T-cell (primary cell): ENCODE results near the gene EPS8L1. TPM values are rescaled to one million over a fixed set of nuclear protein-coding genes. Genes with fewer than 3 reads are reported as not detected.

Experiments
- ATAC-seq, 4 experiments: fragments of 200-7000 bp in 3 of 4; fragments of 150-1000 bp in 1 of 4; cut with Tn5 transposase; replicated peaks in 1 of 4; 1 replicate in 3 of 4; 2 replicates in 1 of 4; pipeline ENCODE4 v1.10.0; 2021; ENCODE audit warnings: moderate library complexity in 3 of 4, mild to moderate bottlenecking in 2 of 4, moderate number of reproducible peaks in 1 of 4
- CTCF ChIA-PET, 2 donors: fragments of 300-600 bp; sonication (Branson Sonifier 250); formaldehyde crosslinking; loops; one replicate each; lab custom pipeline; 2022; ENCODE audit warnings: antibody characterized with exemption in 2 of 2; lab: Charles Lee
- POLR2A ChIA-PET, 2 donors: fragments of 300-600 bp; sonication (Branson Sonifier 250); formaldehyde crosslinking; loops; one replicate each; lab custom pipeline; 2022; ENCODE audit warnings: antibody characterized with exemption in 2 of 2; lab: Charles Lee
- DNase-seq, 35 experiments: peaks; one replicate each; pipeline versions ENCODE4 v3.0.0 to v3.0.0-alpha.2; 2013 to 2023
- H3K27ac ChIP-seq: one replicate; pipeline ENCODE4 v1.5.1; 2013; ENCODE audit warnings: low read length
- H3K27me3 ChIP-seq, 2 experiments: replicated peaks in 1 of 2; 1 replicate in 1 of 2; 2 replicates in 1 of 2; pipeline versions ENCODE4 v1.6.1 to v1.7.0; 2013; ENCODE audit warnings: low read length in 1 of 2, mixed read lengths in 1 of 2; ENCODE audit not compliant: control insufficient read depth in 2 of 2, insufficient read depth in 2 of 2; ENCODE audit errors: extremely low read depth in 1 of 2
- H3K36me3 ChIP-seq, 2 donors: 1 replicate in 1 of 2; 2 replicates in 1 of 2; pipeline versions ENCODE4 v1.6.1 to v1.7.0; 2013; ENCODE audit warnings: low read length in 1 of 2; ENCODE audit not compliant: control insufficient read depth in 2 of 2, insufficient read depth in 1 of 2; ENCODE audit errors: extremely low read depth in 1 of 2
- H3K4me1 ChIP-seq, 2 experiments: 1 replicate in 1 of 2; 2 replicates in 1 of 2; pipeline versions ENCODE4 v1.6.1 to v1.7.0; 2013; ENCODE audit warnings: low read length in 2 of 2, mixed read lengths in 1 of 2; ENCODE audit not compliant: insufficient read depth in 2 of 2, control insufficient read depth in 1 of 2; ENCODE audit errors: extremely low read depth in 1 of 2
- H3K4me3 ChIP-seq, 2 donors: 1 replicate in 1 of 2; 2 replicates in 1 of 2; pipeline versions ENCODE4 v1.5.1 to v1.7.0; 2013; ENCODE audit warnings: mild to moderate bottlenecking in 2 of 2, low read length in 1 of 2, moderate library complexity in 1 of 2; ENCODE audit not compliant: control insufficient read depth in 1 of 2; ENCODE audit errors: extremely low read depth in 1 of 2
- H3K9me3 ChIP-seq: 2 replicates; pipeline ENCODE4 v1.7.0; 2013
- H3K27ac Mint-ChIP-seq, 2 donors: one replicate each; pipeline ENCODE4 v1.8.0; 2020 to 2021; ENCODE audit warnings: mild to moderate bottlenecking in 2 of 2, mixed read lengths in 2 of 2
- H3K27me3 Mint-ChIP-seq, 2 donors: one replicate each; pipeline ENCODE4 v1.8.0; 2021 to 2022; ENCODE audit warnings: mixed read lengths in 2 of 2
- H3K36me3 Mint-ChIP-seq: one replicate; pipeline ENCODE4 v1.8.0; 2021; ENCODE audit warnings: mixed read lengths
- H3K4me1 Mint-ChIP-seq, 3 donors: one replicate each; pipeline ENCODE4 v1.8.0; 2020 to 2022; ENCODE audit warnings: mixed read lengths in 3 of 3, mild to moderate bottlenecking in 1 of 3
- H3K4me3 Mint-ChIP-seq, 3 donors: one replicate each; pipeline ENCODE4 v1.8.0; 2020 to 2022; ENCODE audit warnings: mild to moderate bottlenecking in 3 of 3, mixed read lengths in 3 of 3, moderate library complexity in 3 of 3
- H3K9me3 Mint-ChIP-seq, 3 donors: one replicate each; pipeline ENCODE4 v1.8.0; 2020 to 2022; ENCODE audit warnings: mixed read lengths in 3 of 3
- WGBS: methylation state at CpG from one replicate; pipeline ENCODE4 v1.1.5; 2013; ENCODE audit warnings: missing lambda C conversion rate; ENCODE audit not compliant: insufficient coverage; 5-methylcytosine and 5-hydroxymethylcytosine counted together
- total RNA-seq, 35 experiments: library from RNA in 6 of 35; stranded (reverse) in 6 of 35; fragments of 120-200 nt in 1 of 35; gene quantifications; one replicate each; pipeline versions ENCODE4 v1.2.1 to v1.2.4 and lab custom pipeline; 2013 to 2026

The EPS8L1 gene
- total RNA-seq, 5 donors from 2014 or later (not counting 1 experiment from before 2014, with no cell fraction given), result 1.1 to 3.5 (median 2.0) TPM

DNA sequence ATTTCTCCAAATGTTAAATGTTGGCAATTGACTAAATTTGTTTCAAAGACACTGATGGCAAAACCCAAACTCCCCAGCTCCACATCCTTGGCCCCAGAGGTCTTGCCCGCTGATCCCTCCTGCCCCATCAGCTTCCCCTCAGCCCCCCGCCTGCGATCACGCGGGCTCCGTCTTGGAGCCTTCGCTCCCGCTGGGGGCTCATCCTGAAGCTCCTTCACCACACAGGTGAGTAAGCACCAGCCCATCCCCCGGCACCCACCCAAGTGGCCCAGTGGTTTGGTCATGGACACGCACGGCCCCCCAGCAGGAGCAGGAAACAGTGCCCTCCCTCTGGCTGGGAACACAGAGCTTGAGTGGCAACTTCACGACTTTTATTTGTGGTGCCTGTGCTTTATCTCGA, 14.9 kb downstream of the EPS8L1 start:
- DNase-seq, result no peak
- Mint-ChIP-seq H3K27me3 (peaks cover 33 to 36% of the 10 kb centered on the region in 2 donors), H3K36me3 (peaks cover 18% of the 10 kb centered on the region), H3K4me3 (no peak overlapping the region), H3K9me3 (no peaks in the 10 kb centered on the region), H3K4me1 (peaks cover 15 to 30% (median 29%) of the 10 kb centered on the region in 3 donors), H3K27ac (no peak overlapping the region)
- CTCF ChIA-PET, result no interaction called here
- H3K27me3 ChIP-seq, result peaks cover 6 to 35% of the 10 kb centered on the region in 2 experiments
- H3K4me3 ChIP-seq, result no peak overlapping the region
- POLR2A ChIA-PET, result interaction anchor here in 1 of 2 donors (0.5 kb wide), 1 partner anchor 1217 kb away, joined by 3 read pairs; no protein-coding TSS in a partner anchor
- peaks cover 22 to 25% of the 10 kb centered on the region in 2 donors for H3K36me3 ChIP-seq
- ATAC-seq, result no peak
- peaks cover 0 to 22% of the 10 kb centered on the region in 2 experiments for H3K4me1 ChIP-seq
- no peaks in the 10 kb centered on the region for H3K9me3 ChIP-seq
- H3K27ac ChIP-seq, result no peak overlapping the region
- WGBS, result 88% methylated on average over 11 of the region's 13 CpGs

DNA sequence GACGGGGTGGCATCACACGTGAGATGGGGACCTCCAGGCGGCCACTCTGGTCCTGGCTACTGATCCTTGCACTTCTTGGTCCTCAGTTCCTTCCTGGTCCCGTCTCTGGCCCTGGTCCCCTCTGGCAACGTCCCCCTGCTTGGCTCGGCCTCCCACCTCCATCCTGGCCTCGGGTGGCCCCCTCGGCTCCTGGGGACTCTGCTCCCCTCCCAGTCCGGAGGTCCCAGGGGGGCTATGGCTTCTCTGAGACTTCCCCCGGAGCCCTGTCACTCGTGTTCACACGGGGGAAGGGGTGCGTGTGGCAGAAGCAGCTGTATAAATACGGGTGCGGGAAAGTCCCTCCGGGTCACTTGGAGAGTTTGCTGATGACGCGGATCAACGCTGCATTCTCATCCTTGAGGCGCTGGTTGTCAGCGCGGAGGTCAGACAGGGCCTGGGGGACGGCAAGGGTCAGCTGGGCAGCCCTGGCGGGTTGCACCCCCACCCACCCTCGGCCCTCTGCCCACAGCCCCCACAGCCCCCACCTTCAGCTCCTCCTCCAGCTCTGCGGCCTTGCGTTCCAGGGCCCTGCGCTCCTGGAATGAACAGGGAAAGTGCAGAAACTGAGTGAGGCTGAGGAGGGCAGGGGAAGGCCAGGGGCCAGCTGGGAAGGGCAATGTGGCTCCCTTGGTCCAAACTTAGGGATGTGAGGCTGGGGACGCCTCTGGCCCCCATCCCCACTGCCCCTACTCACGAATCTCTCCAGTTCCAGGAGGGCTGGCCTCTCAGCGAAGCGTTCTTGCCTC, 15.6 kb downstream of the EPS8L1 start:
- ChIA-PET POLR2A (no interaction called here), CTCF (no interaction called here)
- ATAC-seq (no peak), DNase-seq (no peak)
- H3K9me3 ChIP-seq, result no peaks in the 10 kb centered on the region
- Mint-ChIP-seq H3K4me3 (no peak overlapping the region), H3K27ac (no peak overlapping the region), H3K27me3 (peaks cover 29 to 30% of the 10 kb centered on the region in 2 donors), H3K36me3 (peaks cover 18% of the 10 kb centered on the region), H3K4me1 (peaks cover 15 to 30% (median 28%) of the 10 kb centered on the region in 3 donors), H3K9me3 (no peaks in the 10 kb centered on the region)
- H3K36me3 ChIP-seq, result peaks cover 22 to 28% of the 10 kb centered on the region in 2 donors
- H3K4me1 ChIP-seq, result peaks cover 0 to 21% of the 10 kb centered on the region in 2 experiments
- no peak overlapping the region for H3K4me3 ChIP-seq
- WGBS, result 93% methylated on average over 18 of the region's 32 CpGs
- H3K27ac ChIP-seq, result no peak overlapping the region
- H3K27me3 ChIP-seq, result peaks cover 6 to 28% of the 10 kb centered on the region in 2 experiments

DNA sequence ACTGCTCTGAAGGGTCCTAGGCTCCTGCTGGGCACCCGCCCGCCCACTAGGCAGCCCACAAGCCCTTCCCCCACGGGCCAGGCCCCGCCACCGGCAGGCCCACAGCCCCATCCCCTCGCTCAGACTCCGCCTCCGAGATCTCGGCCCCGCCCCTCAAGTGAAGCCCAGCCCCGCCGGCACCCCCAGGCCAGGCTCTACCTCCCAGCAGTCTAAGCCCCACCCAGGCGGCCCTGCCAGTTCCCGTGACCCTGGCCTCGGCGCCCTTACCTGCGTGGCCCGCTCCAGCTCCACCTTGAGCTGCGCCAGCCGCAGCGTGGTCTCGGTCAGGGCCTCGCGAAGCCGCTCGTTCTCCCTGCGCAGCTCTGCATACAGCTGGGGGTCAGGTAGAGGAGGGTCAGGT, 16.3 kb downstream of the EPS8L1 start:
- Histone ChIP-seq H3K9me3 (no peaks in the 10 kb centered on the region), H3K4me1 (peaks cover 0 to 15% of the 10 kb centered on the region in 2 experiments), H3K4me3 (no peak overlapping the region), H3K27me3 (peaks cover 6 to 22% of the 10 kb centered on the region in 2 experiments), H3K36me3 (peaks cover 22 to 28% of the 10 kb centered on the region in 2 donors), H3K27ac (no peak overlapping the region)
- H3K27me3 Mint-ChIP-seq, result peaks cover 28 to 29% of the 10 kb centered on the region in 2 donors
- ChIA-PET CTCF (no interaction called here), POLR2A (no interaction called here)
- H3K36me3 Mint-ChIP-seq, result peaks cover 18% of the 10 kb centered on the region
- H3K27ac Mint-ChIP-seq, result no peak overlapping the region
- DNase-seq, result no peak
- peaks cover 15 to 30% (median 28%) of the 10 kb centered on the region in 3 donors for H3K4me1 Mint-ChIP-seq
- 96% methylated on average over 26 of the region's 27 CpGs for WGBS
- no peak for ATAC-seq
- no peaks in the 10 kb centered on the region for H3K9me3 Mint-ChIP-seq
- H3K4me3 Mint-ChIP-seq, result no peak overlapping the region

DNA sequence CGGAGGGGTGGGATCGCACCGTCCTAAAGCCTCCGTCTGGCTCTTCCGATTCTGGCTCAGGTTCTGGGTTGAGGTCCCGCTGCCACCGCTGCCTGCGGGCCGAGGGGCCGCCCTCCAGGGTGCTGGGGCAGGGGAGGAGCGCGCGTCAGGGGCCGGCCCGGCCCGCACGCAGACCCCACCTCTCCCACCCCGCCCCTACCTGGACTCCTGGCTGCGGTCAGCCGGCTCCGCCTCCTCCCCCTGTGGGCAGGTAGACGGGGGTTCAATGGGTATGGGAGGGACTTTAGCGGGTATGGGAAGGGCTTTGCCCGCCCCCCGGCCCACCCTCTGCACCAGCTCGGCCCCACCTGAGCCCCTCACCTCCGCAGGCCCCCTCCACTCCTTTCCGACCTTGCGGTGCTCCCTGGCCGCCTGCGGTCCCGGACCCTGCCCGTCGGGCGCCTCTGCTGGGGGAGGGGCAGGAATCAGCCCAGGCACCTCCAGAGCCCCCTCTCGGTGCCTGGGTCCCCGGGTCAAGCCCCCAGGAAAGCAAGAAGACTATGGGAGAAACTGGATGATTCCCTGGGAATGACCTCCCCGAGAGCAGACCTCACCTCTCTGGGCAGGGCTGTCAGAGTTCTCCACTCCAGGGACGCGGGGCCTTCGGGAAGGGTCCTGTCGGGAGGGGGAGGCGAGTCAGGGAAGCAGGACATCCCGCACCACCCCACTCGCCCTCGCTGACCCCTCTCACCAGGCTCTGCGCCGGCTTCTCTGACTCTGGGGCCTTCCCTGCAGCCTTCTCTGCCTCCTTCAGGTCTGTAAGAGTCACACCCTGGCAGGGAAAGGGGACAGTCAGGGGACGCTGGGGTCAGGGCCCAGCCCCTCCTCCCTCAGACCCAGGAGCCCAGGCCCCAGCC, 17.0 kb downstream of the EPS8L1 start:
- peaks cover 21 to 22% of the 10 kb centered on the region in 2 donors for H3K27me3 Mint-ChIP-seq
- no peak overlapping the region for H3K27ac Mint-ChIP-seq
- no peak for DNase-seq
- H3K9me3 Mint-ChIP-seq, result no peaks in the 10 kb centered on the region
- Histone ChIP-seq H3K4me3 (no peak overlapping the region), H3K36me3 (peaks cover 22 to 28% of the 10 kb centered on the region in 2 donors), H3K27ac (no peak overlapping the region), H3K9me3 (no peaks in the 10 kb centered on the region), H3K27me3 (peaks cover 5 to 14% of the 10 kb centered on the region in 2 experiments), H3K4me1 (peaks cover 0 to 8% of the 10 kb centered on the region in 2 experiments)
- H3K4me1 Mint-ChIP-seq, result peaks cover 10 to 23% (median 21%) of the 10 kb centered on the region in 3 donors
- ChIA-PET CTCF (no interaction called here), POLR2A (no interaction called here)
- peaks cover 18% of the 10 kb centered on the region for H3K36me3 Mint-ChIP-seq
- ATAC-seq, result no peak
- WGBS, result 97% methylated on average over 29 of the region's 49 CpGs
- no peak overlapping the region for H3K4me3 Mint-ChIP-seq

DNA sequence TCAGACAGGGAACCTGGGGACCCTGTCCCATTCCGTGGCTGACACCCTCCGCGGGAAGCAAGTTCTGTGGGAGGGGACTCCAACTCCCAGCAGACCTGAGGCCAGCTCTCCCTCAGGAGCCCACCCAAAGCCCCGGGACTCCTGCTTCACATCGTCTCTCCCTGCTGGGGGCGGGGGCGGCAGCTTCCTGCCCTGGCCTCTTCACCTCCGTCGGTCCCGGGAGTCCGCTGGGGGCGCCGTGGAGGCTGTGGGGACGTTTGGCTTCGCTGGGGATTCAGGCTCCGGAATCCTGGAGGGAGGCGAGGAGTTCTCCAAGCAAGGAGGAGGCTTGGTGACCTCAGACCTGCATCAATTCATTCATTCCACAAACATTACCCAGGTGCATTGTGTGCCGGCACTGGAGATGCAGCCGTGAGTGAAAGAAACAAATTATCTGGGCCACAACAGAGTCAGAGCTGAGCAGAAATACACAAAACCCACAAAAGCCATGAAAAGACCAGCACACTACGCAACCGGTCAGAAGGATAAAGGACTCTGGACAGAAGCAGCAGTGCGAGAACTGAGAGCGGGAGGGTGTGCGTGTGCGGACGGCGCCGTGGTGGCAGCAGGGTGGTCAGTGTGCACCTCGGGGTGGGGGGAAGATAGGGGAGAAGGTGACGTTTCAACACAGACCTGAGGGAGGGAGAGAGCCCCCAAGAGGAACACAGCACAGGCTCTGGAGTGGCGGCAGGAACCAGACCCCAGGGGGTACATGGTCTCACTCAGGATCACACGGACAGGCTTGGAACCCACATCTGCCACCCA, 19.0 kb downstream of the EPS8L1 start:
- no peak overlapping the region for H3K27ac ChIP-seq
- POLR2A ChIA-PET, result no interaction called here
- peaks cover 0 to 2% of the 10 kb centered on the region in 2 experiments for H3K27me3 ChIP-seq
- Mint-ChIP-seq H3K36me3 (peaks cover 21% of the 10 kb centered on the region), H3K27ac (no peak overlapping the region), H3K4me1 (peaks cover 0 to 4% (median 3%) of the 10 kb centered on the region in 3 donors), H3K9me3 (no peaks in the 10 kb centered on the region), H3K27me3 (peaks cover 3% of the 10 kb centered on the region in 2 donors), H3K4me3 (no peak overlapping the region)
- no peak overlapping the region for H3K4me3 ChIP-seq
- ATAC-seq (no peak), DNase-seq (no peak)
- CTCF ChIA-PET, result no interaction called here
- peaks cover 22 to 44% of the 10 kb centered on the region in 2 donors for H3K36me3 ChIP-seq
- no peaks in the 10 kb centered on the region for H3K4me1 ChIP-seq
- WGBS, result 92% methylated on average over 19 of the region's 32 CpGs
- H3K9me3 ChIP-seq, result no peaks in the 10 kb centered on the region
